Panc1 (cell line): ENCODE results near the gene ZNF230. TPM values are rescaled to one million over a fixed set of nuclear protein-coding genes. Genes with fewer than 3 reads are reported as not detected.

Source experiments
- ATAC-seq: fragments of 200-7000 bp; cut with Tn5 transposase; 2 replicates; pipeline ENCODE4 v1.9.1; 2020; ENCODE audit warnings: mild to moderate bottlenecking, moderate library complexity
- BruUV-seq: library from RNA; stranded (reverse); fragments of 400-500 nt; replicated peaks from 2 replicates; lab custom pipeline; 2021; lab: Mats Ljungman, UMichigan
- CTCF ChIA-PET: fragments of 300-600 bp; sonication (Branson Sonifier 250); formaldehyde crosslinking; loops from one replicate; lab custom pipeline; 2022; ENCODE audit warnings: antibody characterized with exemption; lab: Charles Lee
- POLR2A ChIA-PET: fragments of 300-600 bp; sonication (Branson Sonifier 250); formaldehyde crosslinking; loops from one replicate; lab custom pipeline; 2022; ENCODE audit warnings: antibody characterized with exemption; lab: Charles Lee
- DNase-seq: peaks from one replicate; pipeline ENCODE4 v3.0.0-alpha.2; 2010; ENCODE audit warnings: low read depth, low spot score
- H3K27ac ChIP-seq: 2 replicates; pipeline ENCODE4 v1.5.1; 2011; ENCODE audit warnings: mild to moderate bottlenecking, low read length, inconsistent platforms
- H3K27me3 ChIP-seq: fragments of 200-500 bp; sonication (Bioruptor generic); 2 replicates; pipeline ENCODE4 v1.6.0; 2014; ENCODE audit warnings: low read length, inconsistent platforms; ENCODE audit not compliant: control insufficient read depth, insufficient read depth
- H3K36me3 ChIP-seq: fragments of 200-500 bp; sonication (Bioruptor generic); 2 replicates; pipeline ENCODE4 v1.5.1; 2014; ENCODE audit warnings: inconsistent platforms, mild to moderate bottlenecking, low read length, moderate library complexity; ENCODE audit not compliant: control insufficient read depth, insufficient read depth
- H3K4me1 ChIP-seq: 2 replicates; pipeline ENCODE4 v1.5.1; 2011; ENCODE audit warnings: inconsistent platforms, mild to moderate bottlenecking, low read length, moderate library complexity; ENCODE audit not compliant: control insufficient read depth, insufficient read depth
- H3K4me3 ChIP-seq, 2 experiments: 2 replicates each; pipeline ENCODE4 v1.5.1; 2011 to 2012; ENCODE audit warnings: low read depth in 2 of 2, low read length in 2 of 2, mild to moderate bottlenecking in 2 of 2, inconsistent platforms in 1 of 2, moderate library complexity in 1 of 2
- H3K9me3 ChIP-seq: fragments of 200-500 bp; sonication (Bioruptor generic); 2 replicates; pipeline ENCODE4 v1.5.1; 2014; ENCODE audit warnings: low read depth, mild to moderate bottlenecking, inconsistent platforms, low read length, moderate library complexity; ENCODE audit not compliant: control insufficient read depth, insufficient read depth
- CTCF ChIP-seq: fragments of 450-650 bp; IDR thresholded peaks from 2 replicates; pipeline ENCODE4 v1.5.1; 2017; ENCODE audit warnings: mild to moderate bottlenecking
- POLR2AphosphoS5 ChIP-seq: IDR thresholded peaks from 2 replicates; pipeline ENCODE4 v1.6.1; 2012; ENCODE audit warnings: mild to moderate bottlenecking, low read depth, low read length, moderate library complexity
- REST ChIP-seq, 2 experiments: IDR thresholded peaks; 2 replicates each; pipeline ENCODE4 v1.6.1; 2011 to 2012; ENCODE audit warnings: low read depth in 2 of 2, control low read depth in 1 of 2, low read length in 1 of 2, mild to moderate bottlenecking in 1 of 2, moderate library complexity in 1 of 2; ENCODE audit not compliant: insufficient read depth in 1 of 2
- SIN3A ChIP-seq: IDR thresholded peaks from 2 replicates; pipeline ENCODE4 v1.6.1; 2012; ENCODE audit warnings: low read depth, mild to moderate bottlenecking, low read length, moderate library complexity, borderline replicate concordance; ENCODE audit not compliant: insufficient read depth
- TCF7L2 ChIP-seq: IDR thresholded peaks from 2 replicates; pipeline ENCODE4 v1.6.1; 2011; ENCODE audit warnings: mild to moderate bottlenecking, low read depth, low read length, inconsistent platforms
- in situ Hi-C: cut with HindIII; loops from 2 replicates; pipeline ENCODE4 v1.10.0; 2016; ENCODE audit warnings: low sequenced_read_pairs, low pct_unique_long_range_greater_than_20kb
- intact Hi-C: fragments of 100-400 bp; cut with micrococcal nuclease; formaldehyde crosslinking; loops from one replicate; pipeline ENCODE4 v1.10.0; 2022; ENCODE audit not compliant: unreplicated experiment
- total RNA-seq: library from RNA; stranded (reverse); gene quantifications from one replicate; pipeline ENCODE4 v1.2.1, GENCODE V29; 2021; ENCODE audit not compliant: unreplicated experiment

The ZNF230 gene
- total RNA-seq, 1 experiment from 2014 or later: 4.2 TPM

GRCh38 chr19:43984687-43985000, 18.1 kb upstream of the ZNF230 start:
- in situ Hi-C loops (no loop called here), intact Hi-C loops (no loop called here)
- Histone ChIP-seq H3K9me3 (peaks cover 2% of the 10 kb centered on the region; the same call in 1 of the 2 replicates), H3K27me3 (no peaks in the 10 kb centered on the region), H3K4me1 (no peaks in the 10 kb centered on the region), H3K27ac (peak overlapping the region; percentile 78), H3K36me3 (no peaks in the 10 kb centered on the region), H3K4me3 (peak overlapping the region; percentile 65 to 82)
- ATAC-seq (peak; percentile 54), DNase-seq (no peak)
- POLR2A ChIA-PET: interaction anchor here (0.7 kb wide), 1 partner anchor 450 kb away, joined by 4 read pairs; no protein-coding TSS in a partner anchor
- BruUV-seq: TSS peak; percentile 80
- CTCF ChIA-PET: no interaction called here
- no peak for TF ChIP-seq CTCF
- TF ChIP-seq REST (IDR thresholded peaks at IDR 0.05; ENCODE audit: insufficient read depth in 1 of 2, low read depth in 2 of 2, low read length in 1 of 2): no peak
- no peak for TF ChIP-seq SIN3A
- TF ChIP-seq POLR2AphosphoS5: no peak
- TF ChIP-seq TCF7L2: no peak

- Histone ChIP-seq H3K4me3 (no peak overlapping the region), H3K4me1 (no peaks in the 10 kb centered on the region; the same call in 1 of the 2 replicates), H3K27ac (no peak overlapping the region), H3K36me3 (peaks cover 3% of the 10 kb centered on the region; the same call in 1 of the 2 replicates), H3K27me3 (no peaks in the 10 kb centered on the region), H3K9me3 (no peaks in the 10 kb centered on the region; the same call in 1 of the 2 replicates)
- POLR2A ChIA-PET: no interaction called here
- no peak for ATAC-seq
- no peak for DNase-seq
- TF ChIP-seq CTCF (no peak), REST (IDR thresholded peaks at IDR 0.05; ENCODE audit: insufficient read depth in 1 of 2, low read depth in 2 of 2, low read length in 1 of 2) (no peak), SIN3A (no peak), POLR2AphosphoS5 (no peak), TCF7L2 (no peak)
- intact Hi-C loops (no loop called here), in situ Hi-C loops (no loop called here)
- BruUV-seq: no TSS peak
- CTCF ChIA-PET: no interaction called here
Measured at GRCh38 chr19:43997631-43998290, 5.0 kb upstream of the ZNF230 start.
